Mesenchymal stem cell (in vitro differentiated cells and primary cell): ENCODE measurements around the gene APOL3.
A peak's percentile ranks its signal among the peaks of the same experiment; 100 is the strongest.
"Not testable (repeated sequence)": the region's sequence is repeated elsewhere in the genome, so short reads cannot be mapped to it uniquely, and the experiment has no call there.

Experiments used
- DNase-seq: peaks from one replicate; pipeline ENCODE4 v3.0.0-alpha.2; 2013
- H2AFZ ChIP-seq: one replicate; pipeline ENCODE4 v1.6.1; 2013; ENCODE audit warnings: low read depth, mild to moderate bottlenecking, control low read depth, inconsistent platforms, low read length, moderate library complexity
- H2AK5ac ChIP-seq: 2 replicates; pipeline ENCODE4 v1.6.1; 2013; ENCODE audit warnings: low read length, moderate library complexity, mild to moderate bottlenecking, inconsistent platforms; ENCODE audit not compliant: severe bottlenecking
- H2BK120ac ChIP-seq: one replicate; pipeline ENCODE4 v1.6.1; 2013; ENCODE audit warnings: low read depth, mild to moderate bottlenecking, inconsistent platforms, low read length, moderate library complexity
- H2BK12ac ChIP-seq, 2 experiments: one replicate each; pipeline ENCODE4 v1.6.1; 2013; ENCODE audit warnings: inconsistent platforms in 2 of 2, low read length in 2 of 2, mild to moderate bottlenecking in 2 of 2, moderate library complexity in 2 of 2, control low read depth in 1 of 2
- H2BK15ac ChIP-seq: one replicate; pipeline ENCODE4 v1.6.1; 2013; ENCODE audit warnings: mild to moderate bottlenecking, low read depth, inconsistent platforms; ENCODE audit not compliant: poor library complexity, severe bottlenecking
- H2BK5ac ChIP-seq: 2 replicates; pipeline ENCODE4 v1.6.1; 2013; ENCODE audit warnings: low read depth, mild to moderate bottlenecking, low read length, control low read depth, inconsistent platforms; ENCODE audit not compliant: poor library complexity, severe bottlenecking
- H3K14ac ChIP-seq, 2 experiments: one replicate each; pipeline ENCODE4 v1.6.1; 2013; ENCODE audit warnings: inconsistent platforms in 2 of 2, low read length in 2 of 2, control low read depth in 1 of 2, mild to moderate bottlenecking in 1 of 2, moderate library complexity in 1 of 2
- H3K18ac ChIP-seq, 2 experiments: one replicate each; pipeline ENCODE4 v1.6.1; 2013; ENCODE audit warnings: inconsistent platforms in 2 of 2, low read length in 2 of 2, control low read depth in 1 of 2, low read depth in 1 of 2, mild to moderate bottlenecking in 1 of 2
- H3K23ac ChIP-seq, 2 experiments: one replicate each; pipeline ENCODE4 v1.6.1; 2013; ENCODE audit warnings: inconsistent platforms in 2 of 2, low read length in 2 of 2, mild to moderate bottlenecking in 2 of 2, moderate library complexity in 2 of 2, control low read depth in 1 of 2
- H3K27ac ChIP-seq: 2 replicates; pipeline ENCODE4 v1.5.1; 2013; ENCODE audit warnings: mild to moderate bottlenecking, moderate library complexity, low read length, control low read depth, inconsistent platforms; ENCODE audit not compliant: poor library complexity, severe bottlenecking
- H3K27me3 ChIP-seq, 2 experiments: 2 replicates each; pipeline versions ENCODE4 v1.6.1 to v1.7.0; 2013; ENCODE audit warnings: low read length in 2 of 2, mild to moderate bottlenecking in 2 of 2, moderate library complexity in 2 of 2, control low read depth in 1 of 2, inconsistent platforms in 1 of 2; ENCODE audit not compliant: control insufficient read depth in 1 of 2, insufficient read depth in 1 of 2
- H3K36me3 ChIP-seq, 2 experiments: 2 replicates each; pipeline versions ENCODE4 v1.6.1 to v1.7.0; 2013; ENCODE audit warnings: low read length in 2 of 2, control low read depth in 1 of 2, inconsistent platforms in 1 of 2, low read depth in 1 of 2, mild to moderate bottlenecking in 1 of 2; ENCODE audit not compliant: insufficient read depth in 2 of 2, control insufficient read depth in 1 of 2
- H3K4ac ChIP-seq, 2 experiments: one replicate each; pipeline ENCODE4 v1.6.1; 2013; ENCODE audit warnings: inconsistent platforms in 2 of 2, low read length in 2 of 2, mild to moderate bottlenecking in 2 of 2, moderate library complexity in 2 of 2, control low read depth in 1 of 2, low read depth in 1 of 2
- H3K4me1 ChIP-seq: 2 replicates; pipeline ENCODE4 v1.6.1; 2013; ENCODE audit warnings: low read depth, low read length, control low read depth; ENCODE audit not compliant: control insufficient read depth, insufficient read depth
- H3K4me2 ChIP-seq: 2 replicates; pipeline ENCODE4 v1.6.1; 2013; ENCODE audit warnings: low read length, mild to moderate bottlenecking, inconsistent platforms; ENCODE audit not compliant: poor library complexity, severe bottlenecking
- H3K4me3 ChIP-seq, 2 experiments: 2 replicates each; pipeline versions ENCODE4 v1.5.1 to v1.7.0; 2013; ENCODE audit warnings: low read length in 2 of 2, mild to moderate bottlenecking in 2 of 2, control low read depth in 1 of 2, low read depth in 1 of 2; ENCODE audit not compliant: insufficient read depth in 1 of 2
- H3K79me1 ChIP-seq: replicated peaks from 2 replicates; pipeline ENCODE4 v1.6.1; 2013; ENCODE audit warnings: mild to moderate bottlenecking, control low read depth, low read length, inconsistent platforms; ENCODE audit not compliant: poor library complexity, severe bottlenecking
- H3K9ac ChIP-seq: 2 replicates; pipeline ENCODE4 v1.7.0; 2013; ENCODE audit warnings: mild to moderate bottlenecking, low read length, moderate library complexity
- H3K9me3 ChIP-seq: 2 replicates; pipeline ENCODE4 v1.7.0; 2013; ENCODE audit warnings: mild to moderate bottlenecking, low read length; ENCODE audit not compliant: control insufficient read depth
- H4K8ac ChIP-seq: one replicate; pipeline ENCODE4 v1.6.1; 2013; ENCODE audit warnings: inconsistent platforms, mild to moderate bottlenecking, low read length, moderate library complexity
- H4K91ac ChIP-seq: one replicate; pipeline ENCODE4 v1.6.1; 2013; ENCODE audit warnings: mild to moderate bottlenecking, low read length, inconsistent platforms
- WGBS: methylation state at CpG from one replicate; pipeline ENCODE4 v1.1.7; 2013; ENCODE audit warnings: mixed read lengths; 5-methylcytosine and 5-hydroxymethylcytosine counted together

The APOL3 gene

GRCh38 chr22:36162127-36163034, 1.8 kb upstream of the APOL3 start:
- Histone ChIP-seq H3K9ac (peak overlapping the region; percentile 17), H2BK5ac (no peak overlapping the region), H3K23ac (no peak overlapping the region), H3K27me3 (peaks cover 0 to 29% of the 10 kb centered on the region in 2 experiments), H2BK120ac (no peak overlapping the region), H3K4me2 (no peak overlapping the region), H4K8ac (no peak overlapping the region), H2BK12ac (no peak overlapping the region), H3K18ac (no peak overlapping the region), H3K4ac (no peak overlapping the region), H2AFZ (no peak overlapping the region), H2BK15ac (no peak overlapping the region), H3K4me3 (no peak overlapping the region), H3K27ac (no peak overlapping the region), H3K9me3 (no peaks in the 10 kb centered on the region), H3K36me3 (no peaks in the 10 kb centered on the region), H4K91ac (no peak overlapping the region), H3K79me1 (no peaks in the 10 kb centered on the region), H3K14ac (no peak overlapping the region), H2AK5ac (no peak overlapping the region), H3K4me1 (no peaks in the 10 kb centered on the region)
- no peak for DNase-seq
- 86% methylated on average over 6 of the region's 6 CpGs for WGBS

- not testable (repeated sequence) for H2BK5ac ChIP-seq, H3K18ac ChIP-seq, H3K9me3 ChIP-seq, H3K4ac ChIP-seq, H2AFZ ChIP-seq, H3K14ac ChIP-seq, H3K36me3 ChIP-seq, H3K4me1 ChIP-seq, H3K4me3 ChIP-seq, H3K4me2 ChIP-seq, H4K8ac ChIP-seq, H2BK15ac ChIP-seq, H2BK12ac ChIP-seq, H4K91ac ChIP-seq, H3K23ac ChIP-seq, H3K9ac ChIP-seq, H3K79me1 ChIP-seq, H2AK5ac ChIP-seq, DNase-seq, H2BK120ac ChIP-seq, H3K27ac ChIP-seq
- peaks cover 0 to 29% of the 10 kb centered on the region in 2 experiments for H3K27me3 ChIP-seq
- 29% methylated on average over 5 of the region's 5 CpGs for WGBS
Measured at GRCh38 chr22:36161793-36162126, 1.2 kb upstream of the APOL3 start.

- H3K14ac ChIP-seq = peak overlapping the region in 1 of 2 experiments; percentile 53
- H2AK5ac ChIP-seq = peak overlapping the region; percentile 21
- peak overlapping the region; percentile 76 to 84 for H3K4ac ChIP-seq
- no peaks in the 10 kb centered on the region for H3K27me3 ChIP-seq
- WGBS = 42% methylated on average over 15 of the region's 15 CpGs
- H4K8ac ChIP-seq = peak overlapping the region; percentile 99
- H3K18ac ChIP-seq = peak overlapping the region; percentile 76 to 91
- H3K4me1 ChIP-seq = peaks cover 5% of the 10 kb centered on the region
- peak overlapping the region; percentile 83 for H2AFZ ChIP-seq
- peak overlapping the region; percentile 56 for H3K27ac ChIP-seq
- peak overlapping the region; percentile 90 for H3K9ac ChIP-seq
- H2BK5ac ChIP-seq = no peak overlapping the region
- H4K91ac ChIP-seq = peak overlapping the region; percentile 98
- DNase-seq = peak; percentile 86
- H2BK120ac ChIP-seq = peak overlapping the region; percentile 97
- peak overlapping the region; percentile 98 for H2BK15ac ChIP-seq
- H3K9me3 ChIP-seq = no peaks in the 10 kb centered on the region
- peak overlapping the region; percentile 69 to 75 for H2BK12ac ChIP-seq
- H3K23ac ChIP-seq = no peak overlapping the region
- peak overlapping the region; percentile 24 for H3K4me2 ChIP-seq
- peak overlapping the region in 1 of 2 experiments; percentile 76 for H3K4me3 ChIP-seq
- no peaks in the 10 kb centered on the region for H3K36me3 ChIP-seq
- no peaks in the 10 kb centered on the region for H3K79me1 ChIP-seq
Measured at GRCh38 chr22:36156515-36157419, 3.8 kb downstream of the APOL3 start.

GRCh38 chr22:36156119-36156514, 4.4 kb downstream of the APOL3 start:
- Histone ChIP-seq H3K4me2 (no peak overlapping the region), H3K14ac (no peak overlapping the region), H3K27me3 (no peaks in the 10 kb centered on the region), H4K91ac (peak overlapping the region; percentile 98), H3K9ac (peak overlapping the region; percentile 90), H3K79me1 (no peaks in the 10 kb centered on the region), H3K9me3 (no peaks in the 10 kb centered on the region), H3K18ac (peak overlapping the region; percentile 76 to 91), H2BK120ac (peak overlapping the region; percentile 97), H3K27ac (no peak overlapping the region), H3K4me1 (peaks cover 5% of the 10 kb centered on the region), H2AFZ (peak overlapping the region; percentile 83), H2BK5ac (no peak overlapping the region), H3K4ac (peak overlapping the region; percentile 76 to 84), H2BK12ac (peak overlapping the region; percentile 69 to 75), H2BK15ac (peak overlapping the region; percentile 98), H3K4me3 (peak overlapping the region in 1 of 2 experiments; percentile 76), H4K8ac (peak overlapping the region; percentile 99), H3K36me3 (no peaks in the 10 kb centered on the region), H3K23ac (no peak overlapping the region), H2AK5ac (peak overlapping the region; percentile 21)
- no peak for DNase-seq
- WGBS = 80% methylated on average over 8 of the region's 8 CpGs
